Smooth muscle cell (in vitro differentiated cells): ENCODE data around the gene ITGA5. TPM values are rescaled to one million over a fixed set of nuclear protein-coding genes. Genes with fewer than 3 reads are reported as not detected.
A peak's percentile ranks its signal among the peaks of the same experiment; 100 is the strongest.

Experiments
- DNase-seq: peaks from one replicate; lab custom pipeline; 2025; ENCODE audit not compliant: unreplicated experiment; lab: John Stamatoyannopoulos, UW
- H2AFZ ChIP-seq: fragments of 200-600 bp; sonication (generic); 2 replicates; pipeline ENCODE4 v1.6.0; 2016; ENCODE audit warnings: antibody characterized with exemption, low read depth, mild to moderate bottlenecking
- H3F3A ChIP-seq: fragments of 200-600 bp; sonication (generic); 2 replicates; pipeline ENCODE4 v1.6.0; 2017; ENCODE audit warnings: antibody characterized with exemption, low read depth
- H3K27ac ChIP-seq: fragments of 200-600 bp; sonication (generic); 2 replicates; pipeline ENCODE4 v1.5.1; 2016; ENCODE audit warnings: low read depth, mild to moderate bottlenecking
- H3K27me3 ChIP-seq: fragments of 200-600 bp; sonication (generic); 2 replicates; pipeline ENCODE4 v1.6.1; 2016; ENCODE audit warnings: low read depth, mild to moderate bottlenecking
- H3K36me3 ChIP-seq: fragments of 200-600 bp; sonication (generic); 2 replicates; pipeline ENCODE4 v1.5.1; 2016; ENCODE audit warnings: low read depth
- H3K4me1 ChIP-seq: fragments of 200-600 bp; sonication (generic); 2 replicates; pipeline ENCODE4 v1.5.1; 2016; ENCODE audit warnings: low read depth
- H3K4me2 ChIP-seq: fragments of 200-600 bp; sonication (generic); 2 replicates; pipeline ENCODE4 v1.6.0; 2016; ENCODE audit warnings: mild to moderate bottlenecking
- H3K4me3 ChIP-seq: fragments of 200-600 bp; sonication (generic); 2 replicates; pipeline ENCODE4 v1.5.1; 2016; ENCODE audit warnings: mild to moderate bottlenecking
- H3K79me2 ChIP-seq: fragments of 200-600 bp; sonication (generic); 2 replicates; pipeline ENCODE4 v1.6.0; 2016; ENCODE audit warnings: low read depth, mild to moderate bottlenecking
- H3K9ac ChIP-seq: fragments of 200-600 bp; sonication (generic); 2 replicates; pipeline ENCODE4 v1.6.0; 2016; ENCODE audit warnings: low read depth
- H3K9me3 ChIP-seq: fragments of 200-600 bp; sonication (generic); replicated peaks from 2 replicates; pipeline ENCODE4 v1.5.1; 2016; ENCODE audit warnings: low read depth
- H4K20me1 ChIP-seq: fragments of 200-600 bp; sonication (generic); 2 replicates; pipeline ENCODE4 v1.6.0; 2016; ENCODE audit warnings: low read depth
- CTCF ChIP-seq: fragments of 200-600 bp; sonication (generic); IDR thresholded peaks from 2 replicates; pipeline ENCODE4 v1.5.1; 2017; ENCODE audit warnings: borderline replicate concordance, mild to moderate bottlenecking, antibody characterized with exemption; ENCODE audit not compliant: insufficient read depth, poor library complexity, severe bottlenecking
- WGBS: methylation state at CpG from one replicate; pipeline ENCODE4 v1.1.7; 2016; ENCODE audit warnings: low lambda C conversion rate; 5-methylcytosine and 5-hydroxymethylcytosine counted together
- polyA plus RNA-seq: library from polyadenylated mRNA; unstranded; fragments of >200 nt; fragmentation: Nextera tagmentation; extraction: Ambion mirVana; gene quantifications from 2 replicates; pipeline ENCODE4 v1.2.1, GENCODE V29; 2016
- total RNA-seq: library from RNA; depleted of rRNA; stranded (reverse); fragments of >200 nt; gene quantifications from 2 replicates; pipeline ENCODE4 v1.2.3, GENCODE V29; 2014

The ITGA5 gene
- total and polyA plus RNA-seq, 2 experiments from 2014 or later, result 163 to 192 TPM

DNA sequence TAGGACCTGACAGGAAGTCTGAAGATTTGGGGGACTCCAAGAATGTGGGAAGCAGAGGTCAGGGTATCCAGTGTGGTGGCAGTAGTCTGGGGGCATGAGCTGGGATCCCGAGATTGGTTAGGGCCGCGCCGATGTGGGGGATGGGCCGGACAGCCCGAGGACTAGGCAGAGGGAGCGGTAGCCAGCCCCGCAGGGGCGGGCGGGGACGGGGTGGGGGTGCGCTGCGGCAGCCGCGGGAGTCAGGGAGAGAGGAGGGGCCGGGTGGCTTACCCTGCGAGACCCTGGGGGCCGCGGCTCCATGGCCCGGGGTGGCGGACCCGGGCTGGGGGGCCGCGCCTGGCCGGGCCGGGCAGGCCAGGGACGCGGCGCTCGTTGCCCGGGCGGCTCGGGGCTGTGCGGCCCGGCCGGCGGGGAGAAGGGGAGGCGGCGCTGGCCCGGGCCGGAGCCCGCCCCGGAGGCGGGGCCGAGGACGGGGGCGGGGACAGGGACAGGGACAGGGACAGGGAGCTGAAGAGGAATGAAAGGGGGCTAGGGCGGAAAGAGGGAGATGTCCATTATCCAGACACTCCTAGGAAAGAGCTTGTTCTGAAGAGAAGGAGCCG is 40.2 kb downstream of the ITGA5 start:
- DNase-seq, result no peak
- 5% methylated on average over 10 of the region's 49 CpGs for WGBS
- Histone ChIP-seq H4K20me1 (peaks cover 49% of the 10 kb centered on the region), H3K27ac (no peak overlapping the region), H3K4me2 (peak overlapping the region; percentile 92), H3K27me3 (no peaks in the 10 kb centered on the region), H2AFZ (no peak overlapping the region), H3K36me3 (no peaks in the 10 kb centered on the region), H3K4me3 (peak overlapping the region; percentile 55), H3K4me1 (peaks cover 9% of the 10 kb centered on the region), H3K79me2 (no peaks in the 10 kb centered on the region), H3F3A (peaks cover under 1% of the 10 kb centered on the region), H3K9me3 (no peaks in the 10 kb centered on the region), H3K9ac (no peak overlapping the region)
- no peak for TF ChIP-seq CTCF

DNA sequence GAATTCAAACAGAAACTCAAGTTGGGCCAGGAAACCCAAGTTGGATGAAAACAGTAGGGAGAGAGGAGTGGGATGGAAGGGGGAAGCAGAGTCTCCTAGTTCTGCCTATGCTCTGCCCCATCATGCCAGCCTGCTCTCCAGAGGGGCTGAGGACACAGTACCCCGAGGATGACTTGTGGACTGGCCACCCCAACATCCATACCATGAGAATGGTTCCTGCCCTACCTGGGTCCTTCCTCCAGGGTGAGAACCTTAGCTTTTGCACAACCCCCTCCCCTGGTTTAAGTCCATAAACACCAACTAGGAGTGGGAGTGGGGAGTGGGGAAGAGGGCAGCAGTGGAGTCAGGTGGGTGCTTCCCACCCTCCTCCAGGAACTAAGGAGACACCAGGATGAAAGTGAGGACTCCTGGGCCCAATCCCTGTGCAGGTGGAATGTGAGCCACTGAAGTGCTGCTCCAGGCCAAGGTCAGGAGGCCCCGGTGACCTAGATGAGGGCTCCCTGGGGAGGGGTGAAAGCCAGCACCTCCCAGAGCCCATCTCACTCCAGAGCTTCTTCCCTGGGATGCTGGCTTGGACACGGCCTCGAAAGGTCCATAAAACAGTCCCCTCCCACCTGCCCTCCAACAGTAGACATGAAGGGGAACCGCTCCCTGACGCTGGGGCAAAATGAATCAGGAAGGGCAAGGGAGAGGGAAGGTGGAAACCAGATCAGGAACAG is 41.1 kb downstream of the ITGA5 start:
- WGBS, result 91% methylated on average over 6 of the region's 6 CpGs
- Histone ChIP-seq H3F3A (peaks cover 5% of the 10 kb centered on the region), H3K79me2 (no peaks in the 10 kb centered on the region), H3K27me3 (no peaks in the 10 kb centered on the region), H3K4me3 (no peak overlapping the region), H4K20me1 (peaks cover 49% of the 10 kb centered on the region), H3K4me2 (no peak overlapping the region), H3K36me3 (no peaks in the 10 kb centered on the region), H3K27ac (no peak overlapping the region), H3K9ac (no peak overlapping the region), H3K4me1 (peaks cover 9% of the 10 kb centered on the region), H3K9me3 (no peaks in the 10 kb centered on the region), H2AFZ (no peak overlapping the region)
- TF ChIP-seq CTCF, result no peak
- DNase-seq, result no peak

DNA sequence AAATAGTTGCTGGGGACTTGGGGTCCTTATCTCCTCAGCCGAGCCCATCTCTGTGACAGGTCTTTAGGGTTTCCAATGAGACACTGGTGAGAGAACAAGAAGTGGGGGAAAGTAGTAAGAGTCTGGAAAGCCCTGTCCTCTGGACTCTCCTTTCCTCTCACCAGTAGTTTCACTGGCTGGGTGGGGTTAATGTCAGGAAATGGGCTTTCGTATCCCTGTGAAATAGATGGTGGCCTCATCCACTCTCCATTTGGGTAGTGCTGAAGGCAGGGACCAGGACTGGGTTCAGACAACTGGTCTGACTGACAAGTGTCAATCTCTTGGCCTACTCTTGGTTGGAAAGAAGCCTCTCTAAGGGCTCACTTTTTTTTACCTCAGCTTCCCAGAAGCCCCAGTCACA is 42.1 kb downstream of the ITGA5 start:
- no peaks in the 10 kb centered on the region for H3K27me3 ChIP-seq
- no peak overlapping the region for H3K4me2 ChIP-seq
- TF ChIP-seq CTCF, result no peak
- H3F3A ChIP-seq, result peaks cover 5% of the 10 kb centered on the region
- H3K79me2 ChIP-seq, result no peaks in the 10 kb centered on the region
- no peak overlapping the region for H3K9ac ChIP-seq
- no peak overlapping the region for H3K27ac ChIP-seq
- H3K9me3 ChIP-seq, result no peaks in the 10 kb centered on the region
- DNase-seq, result no peak
- H3K4me3 ChIP-seq, result no peak overlapping the region
- H3K36me3 ChIP-seq, result no peaks in the 10 kb centered on the region
- WGBS, result 67% methylated on average over 2 of the region's 2 CpGs
- peaks cover 9% of the 10 kb centered on the region for H3K4me1 ChIP-seq
- H2AFZ ChIP-seq, result no peak overlapping the region
- peaks cover 49% of the 10 kb centered on the region for H4K20me1 ChIP-seq

GRCh38 chr12:54376596-54376995 is 42.5 kb downstream of the ITGA5 start:
- DNase-seq, result no peak

More at GRCh38 chr12:54376596-54376995, 42.5 kb downstream of the ITGA5 start:
- H3K79me2 ChIP-seq, result no peaks in the 10 kb centered on the region
- no peak for TF ChIP-seq CTCF
- H3K9ac ChIP-seq, result no peak overlapping the region
- H3F3A ChIP-seq, result peaks cover 5% of the 10 kb centered on the region
- H3K4me2 ChIP-seq, result no peak overlapping the region
- H3K36me3 ChIP-seq, result no peaks in the 10 kb centered on the region
- no peaks in the 10 kb centered on the region for H3K9me3 ChIP-seq
- peaks cover 49% of the 10 kb centered on the region for H4K20me1 ChIP-seq
- no peak overlapping the region for H2AFZ ChIP-seq
- no peak overlapping the region for H3K4me3 ChIP-seq
- H3K27me3 ChIP-seq, result no peaks in the 10 kb centered on the region
- H3K27ac ChIP-seq, result no peak overlapping the region
- peaks cover 9% of the 10 kb centered on the region for H3K4me1 ChIP-seq
- 70% methylated on average over 4 of the region's 4 CpGs for WGBS
